Hepatocyte (in vitro differentiated cells): ENCODE measurements around the gene GPR149.

Experiments used
- CTCF ChIP-seq: fragments of 200-600 bp; sonication (generic); IDR thresholded peaks from 2 replicates; pipeline ENCODE4 v1.5.1; 2016; ENCODE audit warnings: antibody characterized with exemption, mild to moderate bottlenecking; ENCODE audit not compliant: poor library complexity
- EZH2 ChIP-seq: fragments of 200-600 bp; sonication (generic); IDR thresholded peaks from 2 replicates; pipeline ENCODE4 v1.6.1; 2016; ENCODE audit warnings: antibody characterized with exemption, mild to moderate bottlenecking, borderline replicate concordance
- EZH2phosphoT487 ChIP-seq: fragments of 200-600 bp; sonication (generic); IDR thresholded peaks from one replicate; pipeline ENCODE4 v1.6.1; 2018; ENCODE audit warnings: antibody characterized with exemption, mild to moderate bottlenecking, low read depth, moderate library complexity; ENCODE audit not compliant: unreplicated experiment, severe bottlenecking

- no peak for TF ChIP-seq CTCF
- TF ChIP-seq EZH2phosphoT487, result no peak
- TF ChIP-seq EZH2, result no peak
Observed at GRCh38 chr3:154473769-154474168, 43.8 kb upstream of the GPR149 start.
